HG03432 (cell line): Measurements from ENCODE around the gene CAMKMT.
A peak's percentile ranks its signal among the peaks of the same experiment; 100 is the strongest.

ENCODE experiments used
- ATAC-seq: cut with Tn5 transposase; IDR thresholded peaks from one replicate; pipeline ENCODE4 v1.9.1; 2021; ENCODE audit warnings: mild to moderate bottlenecking, moderate library complexity; ENCODE audit not compliant: unreplicated experiment

Gene CAMKMT

DNA sequence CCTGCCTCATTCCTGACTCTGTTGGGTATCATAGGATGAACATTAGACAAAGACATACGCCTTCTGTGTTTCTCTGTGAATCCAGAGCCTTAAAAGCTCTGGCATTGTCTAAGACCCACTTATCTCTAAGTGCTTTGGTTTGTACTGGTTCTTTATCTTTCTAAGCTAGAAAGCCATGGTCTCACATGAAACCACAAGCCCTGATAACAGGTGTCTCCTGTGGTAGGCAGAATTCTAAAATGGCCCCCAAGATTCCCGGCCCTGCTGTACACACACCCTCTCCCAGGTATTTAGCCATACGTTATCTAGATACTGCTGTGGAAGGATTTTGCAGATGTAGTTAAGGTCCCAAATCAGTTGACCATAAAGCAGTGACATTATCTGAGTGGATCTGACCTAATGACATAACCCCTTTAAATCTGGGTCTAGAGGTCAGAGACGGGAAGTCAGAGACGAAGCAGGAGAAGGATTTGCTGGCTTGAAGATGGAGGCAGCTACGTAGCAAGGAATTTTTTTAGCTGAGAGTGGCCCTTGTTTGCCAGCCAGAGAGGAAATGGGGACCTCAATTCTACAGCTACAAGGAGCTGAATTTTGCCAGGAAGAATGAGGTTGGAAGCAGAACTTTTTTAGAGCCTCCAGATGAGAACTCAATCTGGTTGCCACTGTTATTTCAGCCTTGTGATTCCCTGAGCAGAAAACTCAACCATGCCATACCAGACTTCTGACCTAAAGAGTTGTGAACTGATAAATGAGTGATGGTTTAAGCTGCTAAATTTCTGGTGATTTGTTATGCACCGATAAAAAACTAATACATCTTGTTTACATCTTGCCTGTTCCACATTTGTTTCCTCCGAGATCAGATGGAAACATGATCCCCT lies 186.7 kb downstream of the CAMKMT start:
- no peak for ATAC-seq

DNA sequence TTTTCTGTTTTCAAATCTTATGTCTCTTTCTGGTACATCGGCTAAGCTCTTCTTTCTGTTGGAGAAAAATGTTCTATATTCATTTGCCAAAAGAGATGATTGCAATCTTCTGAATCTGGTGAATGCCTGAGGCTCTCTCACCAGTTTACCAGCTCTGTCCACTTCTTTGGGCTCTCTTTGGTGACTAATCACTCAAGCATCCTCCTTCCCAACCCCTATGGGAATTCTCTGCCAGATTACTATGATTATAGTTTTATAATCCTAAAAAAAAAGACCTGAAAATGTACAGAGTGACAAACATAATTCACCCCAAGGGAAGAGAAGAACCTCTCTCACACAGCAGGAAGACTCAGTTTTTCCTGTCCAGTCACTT lies 187.3 kb downstream of the CAMKMT start:
- no peak for ATAC-seq

- no peak for ATAC-seq
Observed at GRCh38 chr2:44549856-44550255, 188.1 kb downstream of the CAMKMT start.

- ATAC-seq, result no peak
Observed at GRCh38 chr2:44550561-44550960, 188.8 kb downstream of the CAMKMT start.

DNA sequence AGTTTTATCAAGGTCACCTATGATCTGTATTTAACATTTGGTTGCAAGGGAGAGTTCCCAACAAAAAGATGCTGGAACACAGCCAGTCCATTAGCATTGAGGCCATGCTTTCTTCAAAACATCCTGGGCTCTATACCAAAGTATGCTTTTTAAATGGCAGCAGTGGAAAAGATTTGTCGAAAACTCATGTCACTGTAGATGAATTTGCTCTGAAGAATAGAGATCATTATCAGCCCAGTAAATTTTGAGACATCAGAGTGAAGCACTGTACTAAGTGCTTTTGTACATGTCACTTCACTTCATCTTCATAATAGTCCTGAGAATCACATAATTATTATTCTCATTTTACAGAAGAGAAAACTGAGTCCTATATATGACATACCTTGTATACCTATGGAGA lies 189.8 kb downstream of the CAMKMT start:
- ATAC-seq, result no peak

DNA sequence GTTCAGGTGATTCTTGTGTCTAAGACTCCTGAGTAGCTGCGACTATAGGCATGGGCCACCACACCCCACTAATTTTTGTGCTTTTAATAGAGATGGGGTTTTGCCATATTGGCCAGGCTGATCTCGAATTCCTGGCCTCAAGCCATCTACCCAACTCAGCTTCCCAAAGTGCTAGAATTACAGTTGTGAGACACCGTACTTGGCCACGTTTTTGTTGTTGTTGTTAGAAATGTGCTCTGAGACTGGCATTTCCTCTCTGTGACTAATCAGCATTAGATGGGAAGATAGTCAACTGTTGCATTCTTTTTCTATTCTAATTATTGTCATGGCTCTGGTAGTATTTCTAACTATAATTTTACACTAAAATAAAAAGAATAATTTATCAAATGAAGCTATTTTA lies 191.7 kb downstream of the CAMKMT start:
- ATAC-seq, result no peak

- ATAC-seq, result no peak
Observed at GRCh38 chr2:44555700-44556099, 194.0 kb downstream of the CAMKMT start.

DNA sequence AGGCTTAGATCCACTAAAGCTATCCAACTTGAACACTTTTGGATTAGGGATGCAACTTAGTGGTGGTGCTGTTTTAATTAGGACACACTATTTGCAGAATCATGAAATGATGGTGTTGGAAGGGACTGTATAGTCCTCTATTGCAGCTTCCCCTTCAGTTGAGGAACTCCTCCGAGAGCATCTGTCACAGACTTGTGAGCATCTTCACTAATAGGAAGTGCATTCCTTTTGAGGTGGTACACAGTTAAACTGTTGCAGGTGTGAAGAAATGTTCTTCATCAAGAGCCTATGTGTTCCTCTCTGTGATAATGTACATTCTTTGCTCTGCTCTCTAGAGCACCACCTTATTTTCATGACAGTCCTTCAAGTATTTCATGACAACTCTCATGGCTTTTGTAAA lies 197.4 kb downstream of the CAMKMT start:
- ATAC-seq, result no peak

DNA sequence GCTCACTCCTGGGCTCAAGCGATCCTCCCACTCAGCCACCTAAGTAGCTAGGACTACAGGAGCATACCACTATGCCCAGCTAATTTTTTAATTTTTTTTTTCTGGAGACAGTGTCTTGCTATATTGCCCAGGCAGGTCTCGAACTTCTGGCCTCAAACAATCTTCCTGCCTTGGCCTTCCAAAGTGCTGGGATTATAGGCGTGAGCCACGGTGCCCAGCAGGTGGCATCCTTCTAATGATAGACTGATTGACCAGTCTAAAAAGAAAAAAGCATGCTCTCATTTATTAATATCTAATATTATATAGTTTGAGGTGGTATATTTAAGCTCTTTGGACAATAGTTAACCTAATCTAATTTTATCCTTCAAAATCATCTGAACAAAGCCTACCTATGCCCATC lies 198.6 kb downstream of the CAMKMT start:
- ATAC-seq, result no peak

DNA sequence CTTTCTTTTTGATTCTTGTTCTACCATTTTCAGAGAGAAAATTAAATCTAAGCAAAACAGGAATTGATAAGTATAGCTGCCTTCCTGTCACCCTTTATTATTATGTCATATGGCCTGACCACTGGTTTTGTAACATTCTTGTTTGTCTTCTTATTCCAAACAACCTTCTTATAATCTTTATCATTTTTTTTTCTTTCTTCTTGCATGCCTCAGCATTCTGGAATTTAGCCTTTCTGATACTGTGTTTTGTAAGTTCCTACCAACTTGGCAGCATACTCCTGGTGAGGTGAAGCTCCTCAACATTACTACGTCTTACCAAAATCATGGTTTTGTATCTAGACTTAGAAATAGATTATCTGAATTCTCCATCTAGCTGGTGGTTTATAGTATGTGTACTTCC lies 199.2 kb downstream of the CAMKMT start:
- no peak for ATAC-seq

DNA sequence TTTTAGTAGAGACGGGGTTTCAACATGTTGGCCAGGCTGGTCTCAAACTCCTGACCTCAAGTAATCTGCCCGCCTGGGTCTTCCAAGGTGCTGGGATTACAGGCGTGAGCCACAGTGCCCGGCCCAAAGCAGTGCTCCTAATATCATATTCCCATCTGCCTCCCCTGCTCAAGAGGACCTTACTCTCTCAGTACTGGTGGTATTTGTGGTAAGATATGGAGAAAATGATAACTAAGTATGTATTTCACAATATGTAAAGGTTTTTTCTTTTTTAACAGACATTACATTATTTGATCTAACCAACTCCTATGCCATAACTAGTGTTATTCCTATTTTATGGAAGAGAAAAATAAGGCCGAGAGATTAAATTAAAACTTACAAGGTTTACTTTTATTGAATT lies 201.0 kb downstream of the CAMKMT start:
- no peak for ATAC-seq

- no peak for ATAC-seq
Observed at GRCh38 chr2:44564752-44565151, 203.0 kb downstream of the CAMKMT start.

DNA sequence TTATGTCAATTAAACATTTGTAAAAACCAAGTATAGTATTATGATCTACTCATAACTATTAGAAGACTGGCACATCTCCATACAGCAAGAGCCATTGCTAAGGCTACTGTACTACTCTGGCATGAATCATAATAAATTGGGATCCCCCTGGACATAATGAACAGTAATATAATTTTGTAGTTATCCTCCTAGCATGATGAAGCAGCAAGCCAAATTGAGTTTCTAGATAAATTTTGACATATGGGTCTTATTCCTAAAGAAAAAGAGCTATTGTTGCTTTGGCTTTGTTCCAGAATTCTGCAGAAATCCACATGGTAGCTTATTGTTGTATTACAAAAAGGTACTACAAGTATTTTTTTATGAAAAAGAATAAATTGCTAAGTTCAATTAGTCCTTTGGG lies 204.3 kb downstream of the CAMKMT start:
- ATAC-seq, result no peak

DNA sequence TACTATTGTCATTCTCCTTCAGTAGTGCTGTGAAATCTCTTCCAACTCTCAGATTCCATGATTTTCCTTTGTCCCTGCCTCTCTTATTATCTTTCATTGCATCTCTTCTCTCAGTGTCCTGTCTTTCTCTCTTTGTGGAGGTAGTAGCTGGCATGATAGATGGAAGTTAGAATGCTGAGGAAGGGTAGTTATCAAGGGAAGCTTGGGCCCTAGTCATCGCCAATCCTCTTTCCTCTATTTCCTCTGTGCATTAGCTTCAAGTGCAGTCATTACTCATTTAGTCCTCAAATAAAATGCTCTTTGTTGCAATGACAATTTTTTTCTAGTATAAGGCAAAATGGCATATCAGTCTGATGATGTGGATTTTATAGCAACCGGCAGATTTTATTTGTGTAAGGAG lies 207.7 kb downstream of the CAMKMT start:
- ATAC-seq, result no peak

DNA sequence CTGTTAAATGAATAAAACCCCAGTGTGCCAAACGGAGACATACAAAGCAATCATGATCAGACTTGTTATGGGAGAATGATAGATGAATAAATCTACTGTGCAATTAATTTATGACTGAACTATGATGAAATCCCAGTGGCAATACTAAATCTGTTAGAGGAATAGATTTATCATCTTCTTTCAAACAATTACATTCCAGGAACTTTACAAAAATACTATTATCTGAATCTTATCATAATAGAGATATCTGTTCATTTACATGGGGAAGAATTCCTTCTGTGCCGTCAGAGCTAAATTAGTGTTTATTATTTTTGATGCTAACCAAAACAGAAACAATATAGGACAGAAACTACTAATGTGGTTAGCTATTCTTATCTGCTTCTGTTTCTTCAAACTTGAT lies 208.5 kb downstream of the CAMKMT start:
- ATAC-seq, result no peak

GRCh38 chr2:44570777-44571176 lies 209.0 kb downstream of the CAMKMT start:
- no peak for ATAC-seq

- no peak for ATAC-seq
Observed at GRCh38 chr2:44572196-44572900, 210.6 kb downstream of the CAMKMT start.

GRCh38 chr2:44573996-44574395 lies 212.2 kb downstream of the CAMKMT start:
- ATAC-seq, result no peak

DNA sequence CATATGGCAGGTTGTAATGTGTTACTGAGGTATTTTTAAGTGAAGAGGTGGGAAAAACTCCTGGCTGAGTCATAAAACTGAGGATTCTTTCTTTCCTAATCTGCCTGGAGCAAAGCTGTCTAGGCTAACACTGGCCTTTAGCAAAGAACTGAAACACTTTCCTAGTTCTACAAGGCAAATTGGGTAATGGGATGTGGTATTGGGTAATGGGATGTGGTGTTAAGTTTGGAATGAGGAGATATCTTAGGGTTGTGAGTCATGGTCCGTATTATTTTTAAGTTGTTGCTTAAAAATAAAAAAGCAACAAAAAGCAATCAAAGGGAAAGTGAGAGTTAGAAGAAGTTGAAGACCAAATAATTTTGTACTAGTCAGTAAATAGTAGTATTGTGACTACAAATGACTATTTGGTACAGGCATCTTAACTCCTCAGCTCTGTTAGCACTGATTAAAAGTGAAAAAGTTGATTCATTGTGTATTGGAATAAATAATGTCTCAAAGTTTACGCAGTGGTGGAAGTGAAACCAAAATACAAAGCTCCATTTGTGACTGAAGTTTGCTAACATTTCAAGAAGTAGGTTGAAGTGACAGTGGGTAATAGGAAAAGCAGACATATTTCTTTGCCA lies 216.8 kb downstream of the CAMKMT start:
- ATAC-seq, result peak; percentile 79

DNA sequence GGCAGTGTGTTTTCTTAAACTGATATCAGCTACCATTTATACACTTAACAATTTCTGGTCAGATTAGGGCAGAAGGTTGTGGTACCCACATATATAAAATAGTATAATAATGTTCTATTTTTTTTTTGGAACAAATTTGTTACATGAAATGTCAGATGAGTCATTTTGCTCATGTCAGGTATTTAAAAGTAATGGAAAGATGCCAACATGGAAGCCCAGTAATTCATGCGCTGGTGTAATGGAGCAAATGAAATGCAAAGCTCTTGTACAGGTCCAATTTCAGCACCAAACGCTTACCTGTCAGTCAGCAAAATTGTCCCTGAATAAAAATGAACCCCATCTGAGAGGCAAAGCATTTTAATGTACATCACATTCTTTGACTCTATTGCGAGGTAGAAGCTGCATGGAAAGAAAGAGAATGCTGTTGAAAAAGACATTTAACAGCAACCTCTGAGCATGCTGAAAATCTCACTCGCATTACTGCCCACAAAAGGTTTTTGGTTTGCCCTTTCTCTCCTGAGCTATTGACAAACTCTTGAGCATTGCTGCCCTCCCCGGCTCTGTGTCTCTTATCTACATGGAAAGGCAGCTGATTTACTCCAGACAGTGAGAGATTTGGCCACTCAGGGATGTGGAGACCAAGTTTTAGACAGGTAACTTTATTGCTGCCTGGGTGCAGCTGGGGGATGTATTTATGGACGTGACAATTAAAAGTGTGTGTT lies 217.5 kb downstream of the CAMKMT start:
- ATAC-seq, result no peak

GRCh38 chr2:44579837-44580230 lies 218.1 kb downstream of the CAMKMT start:
- ATAC-seq, result no peak
